NCI-H345 treated with DMSO at 0.1 percent for 48 hours (cell line): ENCODE results near the gene TLK1.

ENCODE experiments used
- DNase-seq: peaks from one replicate; lab custom pipeline; 2025; ENCODE audit not compliant: unreplicated experiment; lab: John Stamatoyannopoulos, UW

The TLK1 gene

DNA sequence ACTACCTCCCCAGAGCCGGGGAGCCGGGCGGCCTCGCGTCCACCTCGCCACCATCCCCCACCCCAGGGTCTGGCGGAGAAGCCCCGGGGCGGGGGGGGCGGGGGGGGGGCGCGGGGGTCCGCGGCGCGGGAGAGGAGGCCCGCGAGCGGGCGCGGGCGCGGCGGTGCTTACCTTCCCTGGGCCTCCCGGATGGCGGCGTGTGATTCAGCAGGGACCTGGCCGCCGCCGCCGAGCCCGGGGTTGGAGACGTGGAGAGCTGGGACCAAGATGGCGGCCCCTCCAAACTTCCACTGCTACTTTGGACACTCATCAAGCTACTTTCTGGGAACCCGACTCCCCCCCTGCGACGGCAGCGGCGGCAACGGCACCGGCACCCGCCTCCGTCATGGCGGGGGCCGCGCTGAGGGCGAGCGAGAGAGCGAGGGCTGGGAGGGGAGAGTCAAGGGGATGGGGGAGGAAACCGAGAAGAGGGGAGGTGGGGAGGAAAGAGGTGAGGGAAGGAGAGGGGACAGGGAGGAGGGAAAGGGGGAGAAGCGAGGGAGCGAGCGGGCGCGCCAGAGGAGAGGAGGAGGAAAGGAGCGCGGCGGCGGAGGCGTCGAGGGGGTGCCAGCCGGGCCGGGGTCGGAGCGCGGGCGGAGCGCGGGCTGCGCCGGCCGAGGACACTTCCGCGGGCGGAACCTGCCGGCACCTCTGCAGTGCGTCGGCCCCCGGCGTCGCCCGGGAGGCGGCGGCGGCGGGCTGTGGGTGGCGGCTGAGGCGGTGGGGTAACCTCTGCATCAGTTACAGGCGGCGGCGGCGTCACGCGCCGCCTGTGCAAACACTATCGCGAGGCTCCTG lies at the start of gene TLK1:
TSS of gene TLK1 (minus strand) at position 775 of the 837 bp plus-strand sequence. CDS start at position 310, 465 bp downstream.
- peak; percentile 45 for DNase-seq

DNA sequence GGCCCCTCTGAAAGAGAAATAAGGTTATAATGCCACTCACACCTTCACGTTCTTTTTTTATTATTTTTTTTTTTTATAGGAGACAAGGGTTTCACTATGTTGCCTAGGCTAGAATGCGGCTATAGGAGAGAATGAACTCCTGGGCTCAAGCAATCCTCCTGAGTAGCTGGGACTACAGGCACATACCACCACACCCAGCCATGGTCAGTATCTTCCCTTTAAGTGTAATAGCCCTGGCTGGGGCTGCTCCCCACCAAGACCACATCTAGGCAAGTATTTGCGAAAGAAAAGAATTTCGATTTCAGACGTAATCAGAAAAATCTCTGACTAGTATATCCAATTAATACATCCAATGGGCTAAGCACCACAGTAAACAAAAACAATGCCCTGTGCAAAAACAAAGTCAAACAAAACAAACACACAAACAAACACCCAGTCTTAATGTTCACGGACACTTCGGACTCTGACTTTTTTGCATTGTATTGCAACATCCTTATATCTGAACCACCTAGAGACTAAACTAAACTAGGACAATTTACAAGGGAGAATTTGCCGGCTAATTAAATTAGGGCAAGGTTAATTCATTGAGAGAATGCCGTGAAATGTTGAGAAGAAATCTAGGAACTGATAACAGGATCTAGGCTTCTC lies 49.6 kb upstream of the TLK1 start:
- no peak for DNase-seq

GRCh38 chr2:171208657-171209056 lies 48.0 kb upstream of the TLK1 start:
- DNase-seq: no peak

DNA sequence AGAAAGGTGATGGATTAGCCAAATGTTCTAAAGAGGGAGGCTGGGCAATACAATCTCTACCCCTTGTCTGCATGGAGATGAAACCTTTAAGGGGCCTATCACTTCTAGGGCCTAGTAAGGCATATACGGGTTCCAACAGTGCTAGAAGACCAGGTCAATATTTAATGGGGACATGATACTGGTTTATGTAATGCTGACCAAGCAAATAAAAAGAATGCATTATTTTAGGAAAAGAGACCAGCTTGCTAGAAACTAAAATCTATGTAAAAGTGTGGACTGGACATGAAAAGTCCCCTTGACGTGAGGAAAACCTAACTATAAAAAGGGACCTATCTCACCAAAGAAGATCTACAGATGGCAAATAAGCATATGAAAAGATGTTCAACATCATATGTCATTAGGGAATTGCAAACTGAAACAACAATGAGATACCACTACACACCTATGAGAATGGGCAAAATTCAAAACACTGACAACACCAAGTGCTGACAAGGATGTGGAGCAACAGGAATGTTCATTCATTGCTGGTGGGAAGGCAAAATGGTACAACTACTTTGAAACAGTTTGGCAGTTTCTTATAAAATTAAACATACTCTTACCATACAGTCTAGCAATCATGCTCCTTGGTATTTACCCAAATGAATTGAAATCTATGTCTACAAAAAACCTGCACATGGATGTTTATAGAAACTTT lies 45.9 kb upstream of the TLK1 start:
- DNase-seq: no peak

GRCh38 chr2:171205551-171205950 lies 44.9 kb upstream of the TLK1 start:
- no peak for DNase-seq

- no peak for DNase-seq
These were observed 41.1 kb upstream of the TLK1 start for GRCh38 chr2:171201767-171202166.

DNA sequence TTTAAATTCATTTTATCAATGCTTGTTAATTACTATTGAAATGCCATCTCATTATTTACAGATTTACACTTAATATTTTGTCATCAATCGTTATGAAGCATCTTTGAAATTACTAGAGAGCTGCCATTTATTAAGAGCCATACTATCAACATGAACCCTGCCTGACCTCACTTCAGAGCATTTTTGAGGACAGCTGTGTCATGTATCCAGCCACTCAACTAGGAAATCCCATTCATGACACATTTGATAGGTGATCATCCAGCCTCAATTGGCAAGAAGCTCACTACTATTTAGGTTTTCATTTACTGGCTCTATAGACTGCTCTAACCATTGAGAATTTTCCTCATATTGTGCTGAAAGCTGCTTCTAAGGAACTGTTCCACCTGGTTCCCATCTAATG lies 40.6 kb upstream of the TLK1 start:
- no peak for DNase-seq

- no peak for DNase-seq
These were observed 39.8 kb upstream of the TLK1 start for GRCh38 chr2:171200469-171200868.

DNA sequence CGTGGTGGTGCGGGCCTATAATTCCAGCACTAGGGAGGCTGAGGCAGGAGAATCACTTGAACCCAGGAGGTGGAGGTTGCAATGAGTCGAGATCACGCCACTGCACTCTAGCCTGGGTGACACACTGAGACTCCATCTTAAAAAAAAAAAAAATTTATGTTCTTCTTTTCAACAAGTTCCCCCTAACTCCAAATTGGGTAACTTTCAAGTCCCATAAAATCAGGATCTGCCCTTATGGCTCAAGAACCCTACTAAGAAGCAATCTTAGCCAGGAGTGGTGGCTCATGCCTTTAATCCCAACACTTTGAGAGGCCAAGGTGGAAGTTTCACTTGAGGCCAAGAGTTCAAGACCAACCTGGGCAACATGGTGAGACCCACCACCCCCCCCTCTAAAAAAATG lies 30.3 kb upstream of the TLK1 start:
- no peak for DNase-seq

GRCh38 chr2:171187819-171188218 lies 27.1 kb upstream of the TLK1 start:
- DNase-seq: no peak

DNA sequence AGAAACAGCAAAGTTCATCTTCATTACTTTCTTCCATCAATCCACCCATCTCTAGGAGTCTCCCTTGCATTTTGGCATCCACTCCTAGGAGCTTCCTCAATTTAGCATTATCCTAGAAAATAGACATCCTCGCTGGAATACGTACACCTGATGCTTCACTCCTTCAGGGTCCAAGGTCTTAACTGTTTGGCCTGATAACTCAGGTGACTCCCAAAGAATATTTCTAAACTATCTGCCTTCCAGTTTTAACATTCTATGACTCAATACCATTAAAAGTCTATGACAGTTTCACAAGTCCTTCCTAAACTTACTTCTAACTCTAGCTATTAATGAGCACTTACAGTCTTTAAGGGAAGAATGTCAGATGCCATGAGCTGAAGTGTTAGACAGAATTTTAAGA lies 26.5 kb upstream of the TLK1 start:
- DNase-seq: no peak

- no peak for DNase-seq
These were observed 25.2 kb upstream of the TLK1 start for GRCh38 chr2:171185941-171186340.

- no peak for DNase-seq
These were observed 24.6 kb upstream of the TLK1 start for GRCh38 chr2:171185165-171185818.

DNA sequence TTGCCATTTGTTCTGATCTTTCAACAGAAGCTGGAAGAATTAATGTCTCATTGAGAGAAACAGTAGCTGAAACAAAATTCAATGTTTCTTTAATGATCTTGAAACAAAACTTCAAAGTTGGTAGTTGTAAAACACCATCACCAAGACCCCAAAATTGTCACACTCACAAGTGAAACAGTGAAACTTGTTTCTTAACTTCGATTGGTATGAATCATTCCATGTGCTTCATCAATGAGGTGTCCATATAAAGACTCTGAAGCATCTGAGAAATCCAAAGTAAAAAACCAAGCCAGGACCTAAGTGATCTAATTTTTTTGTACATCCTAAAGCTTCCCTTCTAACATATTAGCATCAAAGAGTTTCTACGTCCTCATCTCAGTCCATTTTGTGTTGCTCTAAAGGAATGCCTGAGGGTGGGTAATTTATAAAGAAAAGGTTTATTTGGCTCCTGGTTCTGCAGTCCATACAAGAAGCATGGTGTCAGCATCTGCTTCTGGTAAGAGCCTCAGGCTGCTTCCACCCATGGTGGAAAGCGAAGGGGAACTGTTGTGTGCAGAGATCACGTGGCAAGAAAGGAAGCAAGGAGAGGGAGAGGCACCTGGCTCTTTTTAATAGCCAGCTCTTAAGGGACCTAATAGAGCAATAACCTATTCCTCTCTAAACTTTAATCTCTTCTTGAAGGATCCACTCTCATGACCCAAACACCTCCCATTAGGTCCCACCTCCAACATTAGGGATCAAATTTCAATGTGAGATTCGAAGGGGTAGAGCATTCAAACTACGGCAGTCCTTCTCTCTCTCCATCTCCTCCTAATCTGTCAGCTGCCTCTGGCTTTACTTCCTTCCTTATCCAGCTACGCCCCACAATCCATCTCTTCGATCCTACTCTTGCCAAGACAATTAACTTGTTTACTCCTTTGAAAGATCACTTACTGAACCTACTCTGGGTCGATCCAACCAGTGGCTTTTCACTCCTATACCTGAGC lies 20.7 kb upstream of the TLK1 start:
- no peak for DNase-seq

GRCh38 chr2:171180229-171180930 lies 19.7 kb upstream of the TLK1 start:
- DNase-seq: no peak

DNA sequence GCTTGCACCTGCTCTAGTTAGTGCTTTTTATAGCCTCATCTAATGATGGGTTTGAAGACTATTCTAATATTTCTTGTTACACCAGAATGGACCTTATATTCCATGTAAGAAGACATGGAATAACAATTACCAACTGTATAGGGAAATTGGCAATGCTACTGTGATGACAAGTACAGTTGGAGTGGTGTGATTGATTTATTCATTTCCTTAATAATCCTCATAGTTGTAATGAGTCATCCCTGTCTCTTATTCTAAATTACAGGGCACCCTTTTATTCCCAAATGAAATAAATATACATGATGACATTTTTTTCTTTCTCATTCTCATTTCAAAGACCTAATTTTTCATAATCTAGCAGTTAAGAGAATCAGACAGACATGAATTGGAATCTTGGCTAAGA lies 18.3 kb upstream of the TLK1 start:
- no peak for DNase-seq

GRCh38 chr2:171176516-171176915 lies 15.8 kb upstream of the TLK1 start:
- DNase-seq: no peak

DNA sequence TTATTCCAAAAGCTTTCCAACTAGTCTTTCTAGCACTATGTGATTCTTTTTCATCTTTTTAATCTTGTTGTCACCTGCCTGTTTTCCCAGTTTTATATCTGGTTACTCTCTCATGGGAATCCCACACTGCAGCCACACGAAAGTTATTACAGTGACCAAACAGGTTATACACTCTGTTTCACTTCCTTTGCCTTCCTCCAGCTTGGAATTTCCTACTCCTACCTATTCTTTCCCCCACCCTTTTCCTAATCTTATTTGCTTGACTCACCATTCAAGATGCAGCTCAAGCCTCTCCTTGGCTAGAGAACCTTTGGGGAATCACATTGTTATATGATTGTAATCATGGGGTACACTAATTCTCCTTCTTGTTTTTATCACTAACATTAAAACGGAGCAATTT lies 13.4 kb upstream of the TLK1 start:
- DNase-seq: no peak

DNA sequence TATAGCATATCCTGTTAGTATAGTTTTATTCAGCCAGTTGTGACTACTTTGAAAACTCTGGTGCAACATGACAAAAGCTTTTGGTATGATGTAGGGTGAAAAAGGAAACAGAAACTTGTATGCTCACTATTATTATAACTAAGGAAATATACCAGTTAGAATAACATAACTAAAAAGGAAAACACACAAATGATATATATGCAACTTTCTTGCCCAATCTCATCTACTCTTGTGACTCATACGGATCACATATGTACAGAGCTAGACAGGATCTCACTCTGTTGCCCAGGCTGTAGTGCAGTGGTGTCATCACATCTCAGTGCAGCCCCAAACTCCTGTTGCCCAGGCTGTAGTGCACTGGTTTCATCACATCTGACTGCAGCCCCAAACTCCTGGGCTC lies 12.4 kb upstream of the TLK1 start:
- DNase-seq: no peak

DNA sequence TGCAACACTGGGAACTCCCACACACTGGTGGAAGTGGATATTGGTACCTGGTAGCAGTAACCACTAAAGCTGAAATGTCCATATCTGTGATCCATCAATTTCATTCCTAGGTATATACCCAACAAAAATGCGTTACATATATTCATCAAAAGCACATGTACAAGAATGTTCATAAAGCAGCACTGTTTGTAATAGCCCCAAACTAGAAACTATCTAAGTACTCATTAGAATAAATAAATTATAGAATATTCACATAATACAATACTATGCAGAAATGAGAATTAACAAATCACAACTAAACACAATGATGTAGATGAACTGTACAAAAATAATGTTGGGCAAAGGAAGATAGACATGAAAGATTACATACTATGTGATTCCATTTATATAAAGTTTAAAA lies 11.1 kb upstream of the TLK1 start:
- no peak for DNase-seq
